Measurements from ENCODE around the gene NUP210L. TPM values are rescaled to one million over a fixed set of nuclear protein-coding genes. Genes with fewer than 3 reads are reported as not detected.

NUP210L gene
- not detected for polyA plus RNA-seq (2013, experiment 1 of 2)
- polyA plus RNA-seq (2013, experiment 2 of 2): not detected

DNA sequence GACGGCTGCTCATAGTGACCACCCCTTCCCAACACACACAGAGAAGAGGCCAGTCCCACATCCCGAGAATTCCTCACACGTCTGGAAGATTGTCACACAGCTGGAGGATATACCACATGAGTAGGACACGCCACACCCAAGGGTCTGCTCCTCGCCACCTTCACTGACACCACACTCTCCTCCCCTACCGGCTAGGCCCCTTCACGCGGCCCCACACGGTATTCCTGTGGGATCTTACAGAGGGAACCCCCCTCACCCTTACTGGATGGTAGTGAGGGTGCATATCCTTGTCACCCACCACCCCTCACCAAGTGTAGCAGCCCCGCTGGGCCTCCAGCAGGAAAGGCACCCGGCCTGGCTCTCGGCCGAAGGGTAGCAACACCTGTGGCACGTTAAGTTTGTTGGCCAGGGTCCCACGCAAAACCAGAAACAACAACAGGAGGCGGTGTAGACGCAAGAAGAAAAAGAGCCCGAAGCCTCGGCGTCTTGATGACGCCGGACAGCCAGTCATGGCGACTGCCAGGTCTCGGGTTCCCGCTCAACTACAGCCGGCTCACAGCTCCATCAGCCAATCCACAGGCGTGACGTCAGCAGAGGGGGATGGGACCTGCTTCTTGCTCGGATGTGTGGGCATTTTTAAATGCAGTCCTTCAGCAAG, at the start of gene NUP210L:
Gene NUP210L (minus strand): TSS at position 540 of the 658 bp plus-strand sequence.
- H3K36me3 ChIP-seq (ENCODE audit: control insufficient read depth, insufficient read depth, low read length): peaks cover 1% of the 10 kb centered on the region
- no peak within 1 kb of the TSS for H2BK15ac ChIP-seq (replicated peaks; ENCODE audit: low read depth)
- H3K27me3 ChIP-seq (ENCODE audit: insufficient read depth, low read length, poor library complexity): no peaks in the 10 kb centered on the region
- no peaks in the 10 kb centered on the region for H3K79me2 ChIP-seq (ENCODE audit: control insufficient read depth, insufficient read depth, low read length)
- no peak within 1 kb of the TSS for H3K18ac ChIP-seq (ENCODE audit: low read length)
- H4K5ac ChIP-seq (ENCODE audit: low read length): no peak within 1 kb of the TSS
- H3K4me1 ChIP-seq (ENCODE audit: control insufficient read depth, low read depth, low read length): peaks cover 2% of the 10 kb centered on the region
- H3K56ac ChIP-seq (ENCODE audit: low read length): no peak within 1 kb of the TSS
- H3K27ac ChIP-seq (ENCODE audit: low read depth, low read length): no peak within 1 kb of the TSS
- no peak within 1 kb of the TSS for H4K8ac ChIP-seq (ENCODE audit: low read depth, low read length)
- WGBS (ENCODE audit: extremely low coverage, insufficient coverage, low lambda C conversion rate): no CpG with 5 or more reads among the region's 29 CpGs
- no peak within 1 kb of the TSS for H2BK120ac ChIP-seq (ENCODE audit: low read depth, low read length)
- H3K4ac ChIP-seq (ENCODE audit: low read depth, low read length): no peak within 1 kb of the TSS
- no peak within 1 kb of the TSS for H3K4me2 ChIP-seq (ENCODE audit: low read length)
- no peak within 1 kb of the TSS for H3K23ac ChIP-seq (ENCODE audit: low read length)
- no peak within 1 kb of the TSS for H3K4me3 ChIP-seq (ENCODE audit: low read length)
- peak; percentile 83 for DNase-seq
- peaks cover 6% of the 10 kb centered on the region for H3K79me1 ChIP-seq (ENCODE audit: low read length)
- no peak within 1 kb of the TSS for H3K9ac ChIP-seq (ENCODE audit: low read length)
- H2AK5ac ChIP-seq (ENCODE audit: low read length): no peak within 1 kb of the TSS
- H2BK5ac ChIP-seq (ENCODE audit: low read length): no peak within 1 kb of the TSS

DNA sequence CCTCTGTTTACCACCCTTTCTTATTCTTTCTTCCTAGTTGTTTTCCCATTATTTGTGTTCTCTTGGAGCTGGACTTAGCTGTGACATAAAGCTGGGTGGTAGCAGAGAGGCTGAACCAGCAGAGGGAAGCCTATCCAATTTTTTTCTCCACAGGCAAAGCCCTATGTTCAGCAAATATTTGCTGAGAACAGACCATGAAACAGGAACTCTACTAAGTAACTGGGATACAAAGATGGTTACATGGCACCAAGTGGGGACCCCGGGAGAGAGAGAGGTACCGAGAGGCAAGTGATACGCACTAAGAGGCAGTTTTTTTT, 44.6 kb upstream of the NUP210L start:
- H3K79me2 ChIP-seq (ENCODE audit: control insufficient read depth, insufficient read depth, low read length): no peaks in the 10 kb centered on the region
- H2AK5ac ChIP-seq (ENCODE audit: low read length): no peak overlapping the region
- no peaks in the 10 kb centered on the region for H3K79me1 ChIP-seq (ENCODE audit: low read length)
- no peak overlapping the region for H2BK5ac ChIP-seq (ENCODE audit: low read length)
- no peak overlapping the region for H4K8ac ChIP-seq (ENCODE audit: low read depth, low read length)
- no peak overlapping the region for H4K5ac ChIP-seq (ENCODE audit: low read length)
- H3K4me1 ChIP-seq (ENCODE audit: control insufficient read depth, low read depth, low read length): no peaks in the 10 kb centered on the region
- H3K56ac ChIP-seq (ENCODE audit: low read length): no peak overlapping the region
- no peaks in the 10 kb centered on the region for H3K27me3 ChIP-seq (ENCODE audit: insufficient read depth, low read length, poor library complexity)
- H3K23ac ChIP-seq (ENCODE audit: low read length): no peak overlapping the region
- H2BK120ac ChIP-seq (ENCODE audit: low read depth, low read length): no peak overlapping the region
- H3K4me3 ChIP-seq (ENCODE audit: low read length): no peak overlapping the region
- H3K4me2 ChIP-seq (ENCODE audit: low read length): no peak overlapping the region
- no peak overlapping the region for H3K18ac ChIP-seq (ENCODE audit: low read length)
- DNase-seq: peak; percentile 14
- WGBS (ENCODE audit: extremely low coverage, insufficient coverage, low lambda C conversion rate): no CpG with 5 or more reads among the region's 3 CpGs
- H3K9ac ChIP-seq (ENCODE audit: low read length): no peak overlapping the region
- H2BK15ac ChIP-seq (replicated peaks; ENCODE audit: low read depth): no peak overlapping the region
- no peaks in the 10 kb centered on the region for H3K36me3 ChIP-seq (ENCODE audit: control insufficient read depth, insufficient read depth, low read length)
- no peak overlapping the region for H3K27ac ChIP-seq (ENCODE audit: low read depth, low read length)
- H3K4ac ChIP-seq (ENCODE audit: low read depth, low read length): no peak overlapping the region

DNA sequence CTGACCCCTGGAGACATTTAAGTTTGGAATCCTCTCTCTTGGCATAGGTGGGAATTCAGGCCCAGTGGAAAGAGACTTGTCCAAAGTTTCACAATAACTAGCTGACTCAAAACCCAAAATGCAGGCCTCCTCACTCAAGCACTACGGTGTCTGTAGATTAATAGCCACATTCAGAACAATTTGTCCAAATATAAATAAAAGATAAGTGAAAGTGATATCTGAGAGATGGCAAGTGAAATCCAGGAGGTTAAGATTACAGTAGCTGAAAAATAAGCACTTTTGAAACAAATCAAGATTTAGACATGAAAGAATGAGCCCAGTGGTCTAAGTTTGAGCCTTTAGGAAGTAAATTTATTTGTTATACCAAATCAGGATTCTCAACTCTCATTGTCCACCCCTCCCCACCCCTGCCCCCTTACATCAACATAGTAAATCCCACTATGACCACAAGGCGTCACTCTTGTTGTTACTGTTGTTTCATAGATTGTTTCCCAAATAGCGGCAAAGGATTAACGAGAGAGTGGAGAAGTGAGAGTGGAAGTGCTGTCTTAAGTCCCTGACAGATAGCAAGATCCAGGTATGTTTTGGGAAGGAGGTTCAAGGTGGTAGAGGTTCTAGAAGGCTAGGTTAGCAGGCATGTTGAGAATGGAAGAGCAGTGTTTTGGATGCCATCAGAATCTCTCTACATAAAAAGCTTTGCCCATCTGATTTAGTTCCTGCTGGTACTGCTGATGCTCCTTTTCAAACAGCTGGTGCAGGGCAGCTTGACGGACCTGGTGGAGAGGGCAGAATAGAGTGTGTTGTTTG, 44.1 kb upstream of the NUP210L start:
- H3K4me1 ChIP-seq (ENCODE audit: control insufficient read depth, low read depth, low read length): no peaks in the 10 kb centered on the region
- no peak overlapping the region for H4K8ac ChIP-seq (ENCODE audit: low read depth, low read length)
- H3K79me2 ChIP-seq (ENCODE audit: control insufficient read depth, insufficient read depth, low read length): no peaks in the 10 kb centered on the region
- no peak overlapping the region for H3K9ac ChIP-seq (ENCODE audit: low read length)
- H3K79me1 ChIP-seq (ENCODE audit: low read length): no peaks in the 10 kb centered on the region
- no peak overlapping the region for H3K18ac ChIP-seq (ENCODE audit: low read length)
- no peak overlapping the region for H2BK5ac ChIP-seq (ENCODE audit: low read length)
- H2BK120ac ChIP-seq (ENCODE audit: low read depth, low read length): no peak overlapping the region
- H3K27me3 ChIP-seq (ENCODE audit: insufficient read depth, low read length, poor library complexity): no peaks in the 10 kb centered on the region
- no peak overlapping the region for H3K4ac ChIP-seq (ENCODE audit: low read depth, low read length)
- H3K4me3 ChIP-seq (ENCODE audit: low read length): no peak overlapping the region
- H3K27ac ChIP-seq (ENCODE audit: low read depth, low read length): no peak overlapping the region
- no peak overlapping the region for H4K5ac ChIP-seq (ENCODE audit: low read length)
- peak; percentile 84 for DNase-seq
- H3K36me3 ChIP-seq (ENCODE audit: control insufficient read depth, insufficient read depth, low read length): no peaks in the 10 kb centered on the region
- H3K23ac ChIP-seq (ENCODE audit: low read length): no peak overlapping the region
- no peak overlapping the region for H2AK5ac ChIP-seq (ENCODE audit: low read length)
- H3K4me2 ChIP-seq (ENCODE audit: low read length): no peak overlapping the region
- WGBS (ENCODE audit: extremely low coverage, insufficient coverage, low lambda C conversion rate): no CpG with 5 or more reads among the region's 5 CpGs
- peak overlapping the region; percentile 2 for H3K56ac ChIP-seq (ENCODE audit: low read length)
- H2BK15ac ChIP-seq (replicated peaks; ENCODE audit: low read depth): no peak overlapping the region

DNA sequence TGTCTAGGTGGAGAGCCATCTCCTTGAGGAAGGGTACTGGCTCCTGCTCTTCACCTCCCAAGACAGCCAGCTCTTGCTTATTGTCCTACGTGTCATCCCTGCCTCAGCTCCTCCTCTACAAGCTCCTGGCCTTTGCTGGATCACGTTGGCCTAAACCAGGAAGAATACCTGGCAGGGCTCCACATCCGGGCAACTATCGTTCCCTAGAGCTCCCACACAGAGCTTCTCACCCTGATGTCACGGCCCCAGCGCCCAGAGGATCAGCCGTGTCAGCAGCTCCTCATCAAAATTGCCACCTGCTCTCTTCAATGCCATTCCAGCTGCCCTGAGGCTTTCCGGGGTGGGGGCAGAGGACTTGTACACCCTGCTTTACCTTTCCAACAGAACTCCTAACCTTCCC, 38.9 kb upstream of the NUP210L start:
- no peak overlapping the region for H4K8ac ChIP-seq (ENCODE audit: low read depth, low read length)
- no peak overlapping the region for H3K56ac ChIP-seq (ENCODE audit: low read length)
- no peak overlapping the region for H2BK120ac ChIP-seq (ENCODE audit: low read depth, low read length)
- H2AK5ac ChIP-seq (ENCODE audit: low read length): no peak overlapping the region
- no peaks in the 10 kb centered on the region for H3K36me3 ChIP-seq (ENCODE audit: control insufficient read depth, insufficient read depth, low read length)
- no peak overlapping the region for H3K18ac ChIP-seq (ENCODE audit: low read length)
- no CpG with 5 or more reads among the region's 8 CpGs for WGBS (ENCODE audit: extremely low coverage, insufficient coverage, low lambda C conversion rate)
- no peak overlapping the region for H2BK5ac ChIP-seq (ENCODE audit: low read length)
- H3K9ac ChIP-seq (ENCODE audit: low read length): no peak overlapping the region
- no peaks in the 10 kb centered on the region for H3K27me3 ChIP-seq (ENCODE audit: insufficient read depth, low read length, poor library complexity)
- H3K27ac ChIP-seq (ENCODE audit: low read depth, low read length): no peak overlapping the region
- no peak overlapping the region for H3K4ac ChIP-seq (ENCODE audit: low read depth, low read length)
- H3K23ac ChIP-seq (ENCODE audit: low read length): no peak overlapping the region
- H3K79me2 ChIP-seq (ENCODE audit: control insufficient read depth, insufficient read depth, low read length): no peaks in the 10 kb centered on the region
- no peak overlapping the region for H2BK15ac ChIP-seq (replicated peaks; ENCODE audit: low read depth)
- no peaks in the 10 kb centered on the region for H3K79me1 ChIP-seq (ENCODE audit: low read length)
- DNase-seq: no peak
- H3K4me1 ChIP-seq (ENCODE audit: control insufficient read depth, low read depth, low read length): no peaks in the 10 kb centered on the region
- H3K4me2 ChIP-seq (ENCODE audit: low read length): no peak overlapping the region
- no peak overlapping the region for H4K5ac ChIP-seq (ENCODE audit: low read length)
- no peak overlapping the region for H3K4me3 ChIP-seq (ENCODE audit: low read length)

DNA sequence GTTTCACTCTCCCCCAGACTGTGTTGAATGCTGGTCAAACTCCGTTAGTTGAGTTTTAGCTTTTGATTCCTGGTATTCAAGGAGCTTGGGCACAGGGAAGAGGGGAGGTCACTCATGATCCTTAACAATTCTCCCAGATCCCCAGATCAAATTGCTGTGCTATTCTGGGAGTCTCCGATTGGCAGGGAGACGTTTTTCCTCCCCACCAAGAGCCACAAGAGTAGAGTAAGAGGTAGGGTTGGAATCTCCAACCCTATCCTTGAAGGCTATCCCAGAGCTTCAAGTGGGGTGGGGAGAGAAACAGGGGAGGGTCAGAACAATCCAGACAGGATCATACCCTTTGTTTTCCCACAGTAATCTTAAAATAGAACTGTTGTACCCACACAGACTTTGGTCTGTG, 37.6 kb upstream of the NUP210L start:
- Histone ChIP-seq H3K9ac (ENCODE audit: low read length) (no peak overlapping the region), H2BK5ac (ENCODE audit: low read length) (no peak overlapping the region), H3K18ac (ENCODE audit: low read length) (no peak overlapping the region), H3K79me1 (ENCODE audit: low read length) (no peaks in the 10 kb centered on the region), H3K36me3 (ENCODE audit: control insufficient read depth, insufficient read depth, low read length) (no peaks in the 10 kb centered on the region), H2AK5ac (ENCODE audit: low read length) (no peak overlapping the region), H3K79me2 (ENCODE audit: control insufficient read depth, insufficient read depth, low read length) (no peaks in the 10 kb centered on the region), H3K4ac (ENCODE audit: low read depth, low read length) (no peak overlapping the region), H3K4me1 (ENCODE audit: control insufficient read depth, low read depth, low read length) (no peaks in the 10 kb centered on the region), H3K27ac (ENCODE audit: low read depth, low read length) (no peak overlapping the region), H3K56ac (ENCODE audit: low read length) (no peak overlapping the region), H3K4me3 (ENCODE audit: low read length) (no peak overlapping the region), H3K27me3 (ENCODE audit: insufficient read depth, low read length, poor library complexity) (no peaks in the 10 kb centered on the region), H2BK120ac (ENCODE audit: low read depth, low read length) (no peak overlapping the region), H3K4me2 (ENCODE audit: low read length) (no peak overlapping the region), H4K8ac (ENCODE audit: low read depth, low read length) (no peak overlapping the region), H3K23ac (ENCODE audit: low read length) (no peak overlapping the region), H4K5ac (ENCODE audit: low read length) (no peak overlapping the region), H2BK15ac (replicated peaks; ENCODE audit: low read depth) (no peak overlapping the region)
- no CpG with 5 or more reads among the region's 3 CpGs for WGBS (ENCODE audit: extremely low coverage, insufficient coverage, low lambda C conversion rate)
- no peak for DNase-seq
